Stimulated activated CD4-positive, alpha-beta T cell treated with anti-CD3 and anti-CD28 coated beads, Interleukin-15, amount 100 ng/mL, for 48 hours (primary cell): ENCODE measurements around the gene C8B.

Source experiments
- DNase-seq, 2 donors: peaks; one replicate each; pipeline ENCODE4 v3.0.0-alpha.2; 2020; ENCODE audit warnings: low read depth in 2 of 2

C8B gene

GRCh38 chr1:56965916-56966697, at the start of gene C8B:
TSS of gene C8B (minus strand) at chr1:56966015. CDS start at chr1:56965948, 67 bp downstream.
- DNase-seq, result no peak

GRCh38 chr1:57015071-57015470, 49.3 kb upstream of the C8B start:
- DNase-seq, result no peak

GRCh38 chr1:57013522-57013921, 47.7 kb upstream of the C8B start:
- no peak for DNase-seq

- no peak for DNase-seq
Measured at GRCh38 chr1:57012315-57012714, 46.5 kb upstream of the C8B start.

DNA sequence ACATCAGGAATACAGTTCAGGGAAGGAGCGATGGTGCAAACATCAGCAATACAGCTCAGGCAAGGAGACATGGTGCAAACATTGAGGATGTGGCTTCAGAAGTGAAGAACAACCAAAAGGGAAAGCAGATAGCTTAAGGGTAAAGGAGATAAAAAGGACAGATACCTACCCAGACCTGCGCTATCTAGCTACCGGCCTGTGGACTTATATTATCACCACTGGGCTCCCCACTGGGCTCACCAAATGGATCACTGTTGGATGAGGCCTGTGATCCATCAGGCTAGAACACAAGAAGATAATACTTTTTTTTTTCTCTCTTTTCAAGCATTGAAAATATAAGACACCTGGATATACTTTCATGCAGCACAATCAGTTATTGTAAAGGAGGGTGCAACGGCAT, 44.7 kb upstream of the C8B start:
- DNase-seq, result no peak

DNA sequence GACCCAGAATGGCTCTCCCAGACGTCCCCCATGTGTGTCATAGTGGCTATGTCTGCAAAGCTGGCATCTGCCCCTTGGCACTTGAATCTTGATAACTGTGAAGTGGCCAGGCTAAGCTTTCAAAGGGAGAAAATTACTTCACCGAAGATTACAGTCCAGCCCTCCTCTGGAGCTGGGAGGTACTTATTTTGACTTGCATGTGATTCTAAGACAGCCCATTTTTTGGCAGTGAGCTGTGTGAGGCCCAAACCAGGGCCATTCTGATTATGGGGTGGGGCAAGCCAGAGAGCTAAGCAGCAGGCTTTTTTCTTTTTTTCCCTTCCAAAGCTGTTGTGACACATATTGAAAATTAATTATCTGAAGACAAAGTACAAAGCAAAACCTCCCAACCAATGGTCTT, 42.1 kb upstream of the C8B start:
- no peak for DNase-seq

- DNase-seq, result no peak
Measured at GRCh38 chr1:57007472-57007871, 41.7 kb upstream of the C8B start.

GRCh38 chr1:57003398-57004139, 37.8 kb upstream of the C8B start:
- no peak for DNase-seq

- DNase-seq, result no peak
Measured at GRCh38 chr1:56995414-56996100, 29.7 kb upstream of the C8B start.

- DNase-seq, result no peak
Measured at GRCh38 chr1:56993475-56993874, 27.7 kb upstream of the C8B start.

GRCh38 chr1:56992318-56993125, 26.7 kb upstream of the C8B start:
- DNase-seq, result no peak

DNA sequence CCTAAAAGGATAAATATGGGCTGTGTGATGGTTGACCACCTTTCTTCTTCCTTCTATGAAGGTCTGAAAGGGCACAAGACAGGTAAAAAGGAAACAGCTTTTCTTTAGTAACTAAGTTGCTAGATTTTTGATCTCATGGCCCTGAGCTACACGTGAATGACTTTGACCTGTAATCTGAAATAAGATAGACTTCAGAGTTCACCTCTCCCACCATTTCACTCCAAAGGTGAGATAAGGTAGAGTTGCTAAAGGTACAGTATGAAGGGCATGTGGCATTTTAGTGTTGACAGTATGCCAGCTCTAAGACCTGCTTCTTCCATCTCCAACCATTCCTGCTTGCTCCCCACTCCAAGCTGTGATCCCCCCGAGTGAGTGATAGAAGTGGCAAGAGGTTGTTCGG, 25.8 kb upstream of the C8B start:
- no peak for DNase-seq

GRCh38 chr1:56986397-56986796, 20.6 kb upstream of the C8B start:
- no peak for DNase-seq

DNA sequence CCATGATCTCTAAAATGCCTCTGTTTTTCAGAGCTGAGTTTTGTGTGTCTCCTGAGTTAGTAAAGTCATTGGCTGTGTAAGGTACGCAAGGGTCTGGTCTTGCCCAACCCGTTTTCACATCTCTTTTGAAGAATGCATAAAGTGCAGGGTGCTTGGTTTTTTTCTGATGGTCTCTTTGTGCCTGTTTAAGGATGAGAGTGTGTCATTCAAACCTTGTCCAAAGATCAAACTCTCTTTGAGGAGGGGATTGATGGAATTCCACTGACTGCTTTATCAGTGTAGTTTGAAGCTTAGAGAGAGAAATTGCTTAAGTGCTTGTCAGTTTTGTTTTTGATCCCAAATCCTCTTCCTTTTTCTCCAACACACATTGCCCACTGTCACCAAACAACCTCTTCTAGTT, 20.0 kb upstream of the C8B start:
- no peak for DNase-seq

- DNase-seq, result no peak
Measured at GRCh38 chr1:56983484-56983883, 17.7 kb upstream of the C8B start.

- DNase-seq, result no peak
Measured at GRCh38 chr1:56979986-56980755, 14.4 kb upstream of the C8B start.

DNA sequence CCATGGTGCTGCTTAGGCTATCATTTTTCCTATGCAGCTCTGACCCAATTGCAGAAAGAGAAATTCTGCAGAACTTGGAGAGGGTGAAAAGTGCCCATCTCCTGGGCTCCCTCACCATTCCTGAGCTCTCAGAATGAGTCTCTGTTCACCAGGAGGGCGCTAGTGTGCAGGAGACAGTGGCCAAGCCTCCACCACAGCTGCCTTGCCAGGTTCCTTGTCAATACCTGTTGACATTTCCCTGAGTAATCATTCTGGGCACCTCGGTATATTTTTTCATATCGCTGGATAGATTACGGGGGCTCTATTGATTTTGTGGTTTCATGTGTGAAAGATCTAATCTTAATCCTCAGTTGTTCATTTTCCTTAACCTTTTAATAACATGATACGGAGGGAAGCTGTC, 13.0 kb upstream of the C8B start:
- no peak for DNase-seq

GRCh38 chr1:56977910-56978309, 12.1 kb upstream of the C8B start:
- no peak for DNase-seq

- no peak for DNase-seq
Measured at GRCh38 chr1:56975446-56975845, 9.6 kb upstream of the C8B start.

- no peak for DNase-seq
Measured at GRCh38 chr1:56973923-56974742, 8.3 kb upstream of the C8B start.
